Uterus (tissue), 2 donors: ENCODE data around the gene SCAPER.

ENCODE experiments used
- POLR2A ChIP-seq, 2 donors: fragments of 450-650 bp; IDR thresholded peaks; one replicate each; pipeline ENCODE4 v1.6.1; 2016; ENCODE audit warnings: antibody characterized with exemption in 2 of 2, mild to moderate bottlenecking in 1 of 2, moderate library complexity in 1 of 2
- TF ChIP-seq, protein P1 (sequence below), 4 experiments: fragments of 200-600 bp in 2 of 4; fragments of 450-650 bp in 2 of 4; sonication (generic) in 2 of 4; IDR thresholded peaks; one replicate each; pipeline ENCODE4 v1.5.1; 2016 to 2019; ENCODE audit warnings: antibody characterized with exemption in 4 of 4, mild to moderate bottlenecking in 2 of 4, moderate library complexity in 1 of 4

DNA sequence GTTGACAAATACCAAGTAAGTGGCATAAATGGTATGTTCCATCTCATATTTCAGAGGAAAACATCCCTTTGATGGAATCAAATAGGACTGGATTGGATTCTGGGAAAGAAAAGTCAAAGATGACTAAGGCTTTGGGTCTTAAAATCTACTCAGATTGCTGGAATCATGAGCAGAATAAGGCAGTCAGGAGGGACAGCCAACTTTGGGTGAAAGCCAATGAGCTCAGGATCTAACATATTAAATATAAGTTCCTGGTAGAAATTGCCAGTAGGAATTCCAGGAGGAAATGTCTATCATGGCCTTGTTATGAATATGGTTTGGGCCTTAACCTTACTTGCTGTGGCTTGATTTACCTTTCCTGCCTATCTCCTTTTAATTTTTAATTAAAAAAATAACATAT is 513.3 kb downstream of the SCAPER start:
- TF ChIP-seq, protein P1, sequence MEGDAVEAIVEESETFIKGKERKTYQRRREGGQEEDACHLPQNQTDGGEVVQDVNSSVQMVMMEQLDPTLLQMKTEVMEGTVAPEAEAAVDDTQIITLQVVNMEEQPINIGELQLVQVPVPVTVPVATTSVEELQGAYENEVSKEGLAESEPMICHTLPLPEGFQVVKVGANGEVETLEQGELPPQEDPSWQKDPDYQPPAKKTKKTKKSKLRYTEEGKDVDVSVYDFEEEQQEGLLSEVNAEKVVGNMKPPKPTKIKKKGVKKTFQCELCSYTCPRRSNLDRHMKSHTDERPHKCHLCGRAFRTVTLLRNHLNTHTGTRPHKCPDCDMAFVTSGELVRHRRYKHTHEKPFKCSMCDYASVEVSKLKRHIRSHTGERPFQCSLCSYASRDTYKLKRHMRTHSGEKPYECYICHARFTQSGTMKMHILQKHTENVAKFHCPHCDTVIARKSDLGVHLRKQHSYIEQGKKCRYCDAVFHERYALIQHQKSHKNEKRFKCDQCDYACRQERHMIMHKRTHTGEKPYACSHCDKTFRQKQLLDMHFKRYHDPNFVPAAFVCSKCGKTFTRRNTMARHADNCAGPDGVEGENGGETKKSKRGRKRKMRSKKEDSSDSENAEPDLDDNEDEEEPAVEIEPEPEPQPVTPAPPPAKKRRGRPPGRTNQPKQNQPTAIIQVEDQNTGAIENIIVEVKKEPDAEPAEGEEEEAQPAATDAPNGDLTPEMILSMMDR (IDR thresholded peaks at IDR 0.05) = no peak
- no peak for TF ChIP-seq POLR2A (IDR thresholded peaks at IDR 0.05)
